GM23338 (cell line): Measurements from ENCODE around the gene MFGE8. TPM values are rescaled to one million over a fixed set of nuclear protein-coding genes. Genes with fewer than 3 reads are reported as not detected.

Experiments used
- ATAC-seq: fragments of 200-7000 bp; cut with Tn5 transposase; 3 replicates; pipeline ENCODE4 v1.9.1; 2020
- DNase-seq: peaks from one replicate; pipeline ENCODE4 v3.0.0-alpha.2; 2015; ENCODE audit warnings: low spot score
- H2AFZ ChIP-seq: fragments of 200-600 bp; sonication (generic); 2 replicates; pipeline ENCODE4 v1.8.0; 2016; ENCODE audit warnings: antibody characterized with exemption, mild to moderate bottlenecking, moderate library complexity
- H3F3A ChIP-seq: fragments of 200-600 bp; sonication (generic); replicated peaks from 2 replicates; pipeline ENCODE4 v1.8.0; 2017; ENCODE audit warnings: antibody characterized with exemption, mixed run types, low read depth
- H3K27ac ChIP-seq: fragments of 200-600 bp; sonication (generic); 2 replicates; pipeline ENCODE4 v1.6.1; 2016; ENCODE audit warnings: low read depth
- H3K27me3 ChIP-seq: fragments of 200-600 bp; sonication (generic); 2 replicates; pipeline ENCODE4 v1.8.0; 2016; ENCODE audit warnings: mild to moderate bottlenecking, mixed run types, moderate library complexity; ENCODE audit not compliant: insufficient read depth
- H3K36me3 ChIP-seq: fragments of 200-600 bp; sonication (generic); 2 replicates; pipeline ENCODE4 v1.8.0; 2016; ENCODE audit warnings: mild to moderate bottlenecking; ENCODE audit not compliant: insufficient read depth
- H3K4me1 ChIP-seq: fragments of 200-600 bp; sonication (generic); 2 replicates; pipeline ENCODE4 v1.8.0; 2016; ENCODE audit warnings: mild to moderate bottlenecking, moderate library complexity; ENCODE audit not compliant: insufficient read depth
- H3K4me2 ChIP-seq: fragments of 200-600 bp; sonication (generic); 2 replicates; pipeline ENCODE4 v1.7.1; 2017; ENCODE audit warnings: mixed run types
- H3K4me3 ChIP-seq: fragments of 200-600 bp; sonication (generic); 2 replicates; pipeline ENCODE4 v1.6.1; 2016; ENCODE audit warnings: mixed run types
- H3K79me2 ChIP-seq: fragments of 200-600 bp; sonication (generic); replicated peaks from 2 replicates; pipeline ENCODE4 v1.8.0; 2017; ENCODE audit warnings: mild to moderate bottlenecking; ENCODE audit not compliant: insufficient read depth
- H3K9me2 ChIP-seq: fragments of 200-600 bp; sonication (generic); 2 replicates; pipeline ENCODE4 v1.8.0; 2017; ENCODE audit not compliant: insufficient read depth
- H4K20me1 ChIP-seq: fragments of 200-600 bp; sonication (generic); replicated peaks from 2 replicates; pipeline ENCODE4 v1.8.0; 2017; ENCODE audit warnings: mild to moderate bottlenecking; ENCODE audit not compliant: insufficient read depth
- H3K27ac Mint-ChIP-seq: 2 replicates; pipeline ENCODE4 v1.8.0; 2020; ENCODE audit warnings: inconsistent platforms, mild to moderate bottlenecking, moderate library complexity, mixed read lengths
- H3K27me3 Mint-ChIP-seq: 3 replicates; pipeline ENCODE4 v1.8.0; 2022; ENCODE audit warnings: low read depth, mild to moderate bottlenecking, moderate library complexity, mixed read lengths, inconsistent platforms; ENCODE audit not compliant: insufficient read depth, poor library complexity
- H3K36me3 Mint-ChIP-seq: 3 replicates; pipeline ENCODE4 v1.8.0; 2021; ENCODE audit warnings: low read depth, mild to moderate bottlenecking, inconsistent platforms, moderate library complexity, mixed read lengths
- H3K4me1 Mint-ChIP-seq: 3 replicates; pipeline ENCODE4 v1.8.0; 2020; ENCODE audit warnings: mild to moderate bottlenecking, inconsistent platforms, mixed read lengths
- H3K4me3 Mint-ChIP-seq: 3 replicates; pipeline ENCODE4 v1.8.0; 2021; ENCODE audit warnings: moderate library complexity, mild to moderate bottlenecking, inconsistent platforms, mixed read lengths
- H3K9me3 Mint-ChIP-seq: 3 replicates; pipeline ENCODE4 v1.8.0; 2020; ENCODE audit warnings: moderate library complexity, mild to moderate bottlenecking, inconsistent platforms, mixed read lengths
- CREB1 ChIP-seq: fragments of 250-450 bp; sonication (Bioruptor Pico); IDR thresholded peaks from 2 replicates; pipeline ENCODE4 v1.5.0; 2020; ENCODE audit warnings: low read depth, mild to moderate bottlenecking, moderate library complexity
- ETS1 ChIP-seq: IDR thresholded peaks from 2 replicates; pipeline ENCODE4 v1.6.1; 2016; ENCODE audit warnings: antibody characterized with exemption
- EZH2 ChIP-seq: fragments of 200-600 bp; sonication (generic); IDR thresholded peaks from one replicate; pipeline ENCODE4 v1.8.0; 2017; ENCODE audit warnings: antibody characterized with exemption, mild to moderate bottlenecking, low read depth; ENCODE audit not compliant: unreplicated experiment
- EZH2phosphoT487 ChIP-seq: fragments of 200-600 bp; sonication (generic); IDR thresholded peaks from one replicate; pipeline ENCODE4 v1.8.1; 2018; ENCODE audit warnings: antibody characterized with exemption; ENCODE audit not compliant: unreplicated experiment
- JUNB ChIP-seq: IDR thresholded peaks from one replicate; pipeline ENCODE4 v1.6.1; 2016; ENCODE audit warnings: antibody characterized with exemption; ENCODE audit not compliant: unreplicated experiment
- NANOG ChIP-seq: IDR thresholded peaks from 2 replicates; pipeline ENCODE4 v1.6.1; 2016; ENCODE audit warnings: antibody characterized with exemption, borderline replicate concordance
- POLR2AphosphoS5 ChIP-seq: IDR thresholded peaks from 2 replicates; pipeline ENCODE4 v1.6.1; 2016; ENCODE audit warnings: antibody characterized with exemption, low read depth
- REST ChIP-seq: IDR thresholded peaks from one replicate; pipeline ENCODE4 v1.6.1; 2018; ENCODE audit warnings: antibody characterized with exemption; ENCODE audit not compliant: unreplicated experiment
- ZNF114 ChIP-seq: fragments of 250-450 bp; sonication (Bioruptor Pico); IDR thresholded peaks from 2 replicates; pipeline ENCODE4 v1.5.0; 2020; ENCODE audit warnings: mild to moderate bottlenecking, moderate library complexity
- ZNF331 ChIP-seq: fragments of 250-450 bp; sonication (Bioruptor Pico); IDR thresholded peaks from 2 replicates; pipeline ENCODE4 v1.5.0; 2020; ENCODE audit warnings: low read depth, mild to moderate bottlenecking, moderate library complexity
- ZNF462 ChIP-seq: fragments of 250-450 bp; sonication (Bioruptor Pico); IDR thresholded peaks from 2 replicates; pipeline ENCODE4 v1.5.0; 2020; ENCODE audit warnings: mild to moderate bottlenecking, moderate library complexity
- polyA plus RNA-seq: library from polyadenylated mRNA; unstranded; fragments of >200 nt; fragmentation: Nextera tagmentation; extraction: Ambion mirVana; gene quantifications from 2 replicates; pipeline ENCODE4 v1.2.1, GENCODE V29; 2016
- total RNA-seq: library from RNA; depleted of rRNA; stranded (reverse); fragments of >200 nt; shearing (Covaris generic); gene quantifications from 2 replicates; pipeline ENCODE4 v1.2.3, GENCODE V29; 2014

The MFGE8 gene
- total and polyA plus RNA-seq, 2 experiments from 2014 or later = 279 to 671 TPM

GRCh38 chr15:88865498-88866099, 47.6 kb downstream of the MFGE8 start (continued):
- TF ChIP-seq EZH2 (no peak), POLR2AphosphoS5 (no peak)

GRCh38 chr15:88864861-88865497, 48.2 kb downstream of the MFGE8 start:
- no peaks in the 10 kb centered on the region; the same call in 1 of the 3 replicates for H3K36me3 Mint-ChIP-seq
- no peaks in the 10 kb centered on the region; the same call in 1 of the 3 replicates for H3K4me1 Mint-ChIP-seq
- peaks cover 4% of the 10 kb centered on the region; the same call in 2 of the 3 replicates for H3K9me3 Mint-ChIP-seq
- peaks cover 7% of the 10 kb centered on the region for H3K27me3 Mint-ChIP-seq
- H3K9me2 ChIP-seq = peaks cover 4% of the 10 kb centered on the region; the same call in 1 of the 2 replicates
- H3K27me3 ChIP-seq = no peaks in the 10 kb centered on the region
- no peak for DNase-seq
- no peak overlapping the region for H2AFZ ChIP-seq
- H3K27ac Mint-ChIP-seq = no peak overlapping the region; the same call in 1 of the 2 replicates
- no peaks in the 10 kb centered on the region for H3F3A ChIP-seq
- no peak overlapping the region for H3K4me2 ChIP-seq
- TF ChIP-seq ZNF331 (CRISPR knock-in tag) (no peak), CREB1 (no peak), REST (no peak), NANOG (no peak), ZNF114 (CRISPR knock-in tag) (no peak), JUNB (no peak), EZH2 (no peak), POLR2AphosphoS5 (no peak), ETS1 (no peak), EZH2phosphoT487 (no peak), ZNF462 (CRISPR knock-in tag) (no peak)
- no peak overlapping the region for H3K4me3 ChIP-seq
- no peaks in the 10 kb centered on the region; the same call in 1 of the 2 replicates for H3K4me1 ChIP-seq
- no peak overlapping the region for H3K27ac ChIP-seq
- H3K36me3 ChIP-seq = no peaks in the 10 kb centered on the region
- no peaks in the 10 kb centered on the region for H4K20me1 ChIP-seq
- no peak for ATAC-seq
- H3K4me3 Mint-ChIP-seq = no peak overlapping the region
- no peaks in the 10 kb centered on the region for H3K79me2 ChIP-seq
